K562 (cell line): Measurements from ENCODE around the gene ANKRD12. TPM values are rescaled to one million over a fixed set of nuclear protein-coding genes. Genes with fewer than 3 reads are reported as not detected.
A peak's percentile ranks its signal among the peaks of the same experiment; 100 is the strongest.

Experiments used
- BCOR ChIP-seq: fragments of 450-650 bp; IDR thresholded peaks from 2 replicates; pipeline ENCODE4 v1.6.1; 2016
- ETV6 ChIP-seq, 3 experiments: fragments of 150-350 bp in 1 of 3; sonication (generic) in 1 of 3; formaldehyde crosslinking in 1 of 3; IDR thresholded peaks; 2 replicates each; pipeline versions ENCODE4 v1.6.1 to v1.8.0; 2014 to 2022; ENCODE audit warnings: borderline replicate concordance in 2 of 3, low read depth in 2 of 3, antibody characterized with exemption in 1 of 3, low read length in 1 of 3, mild to moderate bottlenecking in 1 of 3, missing genetic modification reagents in 1 of 3
- IRF9 ChIP-seq: fragments of 450-650 bp; IDR thresholded peaks from 2 replicates; pipeline ENCODE4 v1.6.1; 2016; ENCODE audit warnings: missing biosample characterization, missing genetic modification characterization
- KLF1 ChIP-seq: fragments of 450-650 bp; IDR thresholded peaks from 2 replicates; pipeline ENCODE4 v1.6.1; 2016; ENCODE audit warnings: missing genetic modification characterization, missing compliant biosample characterization
- MAFK ChIP-seq: IDR thresholded peaks from 2 replicates; pipeline ENCODE4 v1.6.1; 2011; ENCODE audit warnings: low read length, improper control_type of control experiment
- PKNOX1 ChIP-seq: fragments of 450-650 bp; IDR thresholded peaks from 2 replicates; pipeline ENCODE4 v1.6.1; 2016
- PREB ChIP-seq: sonication (generic); formaldehyde crosslinking; IDR thresholded peaks from 2 replicates; pipeline ENCODE4 v1.8.1; 2023; ENCODE audit warnings: mild to moderate bottlenecking, missing genetic modification reagents
- RBBP5 ChIP-seq: fragments of 200-600 bp; sonication (generic); IDR thresholded peaks from 2 replicates; pipeline ENCODE4 v1.6.1; 2012; ENCODE audit warnings: borderline replicate concordance, mild to moderate bottlenecking, low read length, control low read depth, inconsistent platforms; ENCODE audit not compliant: insufficient read depth, poor library complexity, severe bottlenecking
- RFX1 ChIP-seq: fragments of 450-650 bp; IDR thresholded peaks from 2 replicates; pipeline ENCODE4 v1.6.1; 2016; ENCODE audit warnings: mild to moderate bottlenecking, moderate library complexity
- RNF219 ChIP-seq: fragments of 250-450 bp; sonication (Bioruptor Pico); IDR thresholded peaks from 2 replicates; pipeline ENCODE4 v1.5.0; 2022; ENCODE audit warnings: mild to moderate bottlenecking
- SREBF2 ChIP-seq: sonication (generic); formaldehyde crosslinking; IDR thresholded peaks from 2 replicates; pipeline ENCODE4 v1.4.0; 2020; ENCODE audit warnings: mild to moderate bottlenecking, missing genetic modification reagents
- TBP ChIP-seq: optimal IDR thresholded peaks from 2 replicates; pipeline ENCODE3; 2011; ENCODE audit warnings: low read depth, low read length, improper control_type of control experiment
- THRA ChIP-seq: fragments of 450-650 bp; IDR thresholded peaks from 2 replicates; pipeline ENCODE4 v1.6.1; 2017; ENCODE audit warnings: mild to moderate bottlenecking, moderate library complexity
- TSHZ1 ChIP-seq: fragments of 250-450 bp; sonication (Bioruptor Pico); IDR thresholded peaks from 2 replicates; pipeline ENCODE4 v1.4.0; 2020; ENCODE audit warnings: mild to moderate bottlenecking, moderate library complexity
- ZBTB8A ChIP-seq: fragments of 450-650 bp; IDR thresholded peaks from 2 replicates; pipeline ENCODE4 v1.6.1; 2018; ENCODE audit warnings: mild to moderate bottlenecking, moderate library complexity; ENCODE audit not compliant: partially characterized antibody
- ZNF124 ChIP-seq: sonication (generic); formaldehyde crosslinking; IDR thresholded peaks from 2 replicates; pipeline ENCODE4 v1.8.1; 2022; ENCODE audit warnings: missing genetic modification reagents
- ZNF431 ChIP-seq: sonication (generic); formaldehyde crosslinking; IDR thresholded peaks from 2 replicates; pipeline ENCODE4 v1.8.0; 2022; ENCODE audit warnings: mild to moderate bottlenecking, missing genetic modification reagents
- ZNF57 ChIP-seq: fragments of 450-650 bp; formaldehyde crosslinking; IDR thresholded peaks from 2 replicates; pipeline ENCODE4 v1.4.0; 2020; ENCODE audit warnings: mild to moderate bottlenecking, moderate library complexity
- polyA plus RNA-seq, 8 experiments: library from polyadenylated mRNA; depleted of rRNA in 4 of 8; stranded (reverse) in 5 of 8; unstranded in 3 of 8; fragments of >200 nt; fragmentation: Nextera tagmentation in 2 of 8; fragmentation: Illumina TruSeq in 1 of 8; extraction: Ambion mirVana in 2 of 8; extraction: Trizol in 1 of 8; gene quantifications; 2 replicates each; pipeline versions ENCODE4 v1.2.1 to v1.2.3, GENCODE V29; 2011 to 2014; ENCODE audit warnings: inconsistent platforms in 1 of 8, missing spikeins in 1 of 8
- total RNA-seq, 7 experiments: library from RNA; depleted of rRNA in 6 of 7; stranded (reverse); fragments of >200 nt in 6 of 7; fragmentation: Illumina TruSeq in 2 of 7; extraction: Trizol in 2 of 7; gene quantifications; 2 replicates each; pipeline versions ENCODE4 v1.2.1 to v1.2.3, GENCODE V29; 2011 to 2021; ENCODE audit warnings: low replicate concordance in 1 of 7

The ANKRD12 gene
- total and polyA plus RNA-seq, 9 of the 15 experiments (the other 6 are each of a cell fraction or from before 2014, with no cell fraction given) = 6.6 to 28.2 (median 16.0) TPM

- TF ChIP-seq ETV6 (IDR thresholded peaks at IDR 0.05; ENCODE audit: borderline replicate concordance in 1 of 2, low read depth in 2 of 2, low read length in 1 of 2) (no peak), ETV6 (CRISPR knock-in tag; IDR thresholded peaks at IDR 0.05; ENCODE audit: borderline replicate concordance) (no peak), RNF219 (CRISPR knock-in tag) (no peak), SREBF2 (CRISPR knock-in tag) (no peak), IRF9 (tag) (no peak), TSHZ1 (no peak), RFX1 (no peak), TBP (peak; percentile 27), ZBTB8A (no peak), PKNOX1 (no peak), ZNF57 (no peak), KLF1 (tag) (no peak), ZNF431 (no peak), RBBP5 (no peak), THRA (no peak), ZNF124 (no peak), BCOR (no peak), PREB (CRISPR knock-in tag) (no peak), MAFK (no peak)
Measured at GRCh38 chr18:9334329-9334972, 197.9 kb downstream of the ANKRD12 start, which contains the start of gene TWSG1 (continued).
